DOHH2 (cell line): ENCODE measurements around the gene RPS3A.

Source experiments
- H3F3A ChIP-seq: fragments of 200-600 bp; sonication (generic), shearing (Covaris generic); 2 replicates; pipeline ENCODE4 v1.6.0; 2016; ENCODE audit warnings: antibody characterized with exemption, mild to moderate bottlenecking; ENCODE audit not compliant: control insufficient read depth, insufficient read depth
- H3K27ac ChIP-seq: fragments of 200-600 bp; sonication (generic); 2 replicates; pipeline ENCODE4 v1.5.1; 2014; ENCODE audit warnings: low read depth, mild to moderate bottlenecking, low read length, moderate library complexity
- H3K27me3 ChIP-seq: fragments of 200-600 bp; sonication (generic); 2 replicates; pipeline ENCODE4 v1.6.1; 2014; ENCODE audit warnings: mild to moderate bottlenecking, low read length, mixed read lengths; ENCODE audit not compliant: control insufficient read depth
- H3K36me3 ChIP-seq: fragments of 200-600 bp; sonication (generic); 2 replicates; pipeline ENCODE4 v1.6.1; 2014; ENCODE audit warnings: mild to moderate bottlenecking, low read length, moderate library complexity, mixed read lengths; ENCODE audit not compliant: control insufficient read depth
- H3K4me1 ChIP-seq: fragments of 200-600 bp; sonication (generic); 2 replicates; pipeline ENCODE4 v1.6.1; 2014; ENCODE audit warnings: mild to moderate bottlenecking, low read length, mixed read lengths; ENCODE audit not compliant: control insufficient read depth
- H3K4me2 ChIP-seq: fragments of 200-600 bp; sonication (generic); 2 replicates; pipeline ENCODE4 v1.6.0; 2014; ENCODE audit warnings: mild to moderate bottlenecking, low read length, moderate library complexity
- H3K4me3 ChIP-seq: fragments of 200-600 bp; sonication (generic); 2 replicates; pipeline ENCODE4 v1.5.1; 2014; ENCODE audit warnings: mild to moderate bottlenecking, low read length, mixed read lengths
- H3K79me2 ChIP-seq: fragments of 200-600 bp; sonication (generic); 2 replicates; pipeline ENCODE4 v1.6.1; 2014; ENCODE audit warnings: mild to moderate bottlenecking, low read length, mixed read lengths; ENCODE audit not compliant: control insufficient read depth
- H3K9me2 ChIP-seq: fragments of 200-600 bp; sonication (generic); replicated peaks from 2 replicates; pipeline ENCODE4 v1.6.1; 2014; ENCODE audit warnings: mild to moderate bottlenecking, low read length, mixed read lengths; ENCODE audit not compliant: control insufficient read depth
- H3K9me3 ChIP-seq: fragments of 200-600 bp; sonication (generic); 2 replicates; pipeline ENCODE4 v1.6.1; 2014; ENCODE audit warnings: antibody characterized with exemption, low read length, mixed read lengths; ENCODE audit not compliant: control insufficient read depth, insufficient read depth
- H4K20me1 ChIP-seq: fragments of 200-600 bp; sonication (generic); 2 replicates; pipeline ENCODE4 v1.6.0; 2014; ENCODE audit warnings: low read depth, mild to moderate bottlenecking, antibody characterized with exemption, low read length, moderate library complexity; ENCODE audit not compliant: control insufficient read depth, insufficient read depth
- EZH2phosphoT487 ChIP-seq: fragments of 200-600 bp; sonication (generic); IDR thresholded peaks from 2 replicates; pipeline ENCODE4 v1.6.1; 2017; ENCODE audit warnings: borderline replicate concordance, mild to moderate bottlenecking, antibody characterized with exemption, low read length, moderate library complexity, mixed read lengths
- TF ChIP-seq, protein P1 (sequence below): fragments of 200-600 bp; sonication (generic); IDR thresholded peaks from one replicate; pipeline ENCODE4 v1.5.1; 2014; ENCODE audit warnings: antibody characterized with exemption, mild to moderate bottlenecking, low read depth, low read length; ENCODE audit not compliant: poor library complexity, severe bottlenecking

Gene RPS3A

DNA sequence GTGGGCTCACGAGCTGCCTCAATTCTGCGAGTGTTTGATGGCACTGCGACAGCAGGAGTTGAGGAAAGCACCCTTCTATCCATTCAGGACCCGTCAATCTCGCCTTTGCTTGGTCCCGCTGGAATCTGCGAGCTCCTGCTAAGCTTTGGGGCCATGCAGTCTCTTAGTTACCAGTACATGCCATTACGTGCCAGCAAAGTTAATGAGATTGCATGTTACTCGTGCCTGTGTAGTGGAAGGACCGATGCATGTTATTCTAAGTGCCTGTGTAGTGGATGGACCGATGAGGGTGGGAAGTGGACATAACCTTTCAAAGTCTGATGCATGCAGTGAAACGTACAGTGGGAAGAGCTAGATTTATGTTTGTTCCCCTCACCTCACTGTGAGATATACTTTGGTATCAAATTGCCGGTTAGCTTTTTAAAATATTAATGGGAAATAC, 569 bp downstream of the RPS3A start:
- no peaks in the 10 kb centered on the region for H3K9me2 ChIP-seq

DNA sequence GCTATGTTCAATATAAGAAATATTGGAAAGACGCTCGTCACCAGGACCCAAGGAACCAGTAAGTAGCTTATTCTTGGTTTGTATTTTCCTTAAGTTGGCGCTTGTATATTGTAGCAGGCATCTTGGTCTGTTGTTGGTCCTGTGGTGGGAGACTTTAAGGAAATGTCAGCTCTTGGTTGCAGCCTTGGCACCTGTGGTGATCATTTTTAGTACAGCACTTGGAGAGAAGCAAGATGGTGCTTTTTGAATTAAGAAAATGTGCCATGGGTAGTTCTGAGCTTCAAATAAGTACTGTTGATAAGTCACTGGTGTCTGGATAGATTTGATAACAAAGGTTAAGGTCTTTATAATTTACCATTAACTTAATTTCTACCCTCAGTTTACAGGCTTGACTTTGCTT, 1.1 kb downstream of the RPS3A start:
- peak overlapping the region; percentile 77 for H3K4me2 ChIP-seq
- H3K36me3 ChIP-seq: peaks cover 59% of the 10 kb centered on the region
- peak overlapping the region; percentile 94 for H3K4me3 ChIP-seq
- peaks cover 50% of the 10 kb centered on the region for H3K79me2 ChIP-seq
- H3K9me2 ChIP-seq: no peaks in the 10 kb centered on the region
- TF ChIP-seq, protein P1, sequence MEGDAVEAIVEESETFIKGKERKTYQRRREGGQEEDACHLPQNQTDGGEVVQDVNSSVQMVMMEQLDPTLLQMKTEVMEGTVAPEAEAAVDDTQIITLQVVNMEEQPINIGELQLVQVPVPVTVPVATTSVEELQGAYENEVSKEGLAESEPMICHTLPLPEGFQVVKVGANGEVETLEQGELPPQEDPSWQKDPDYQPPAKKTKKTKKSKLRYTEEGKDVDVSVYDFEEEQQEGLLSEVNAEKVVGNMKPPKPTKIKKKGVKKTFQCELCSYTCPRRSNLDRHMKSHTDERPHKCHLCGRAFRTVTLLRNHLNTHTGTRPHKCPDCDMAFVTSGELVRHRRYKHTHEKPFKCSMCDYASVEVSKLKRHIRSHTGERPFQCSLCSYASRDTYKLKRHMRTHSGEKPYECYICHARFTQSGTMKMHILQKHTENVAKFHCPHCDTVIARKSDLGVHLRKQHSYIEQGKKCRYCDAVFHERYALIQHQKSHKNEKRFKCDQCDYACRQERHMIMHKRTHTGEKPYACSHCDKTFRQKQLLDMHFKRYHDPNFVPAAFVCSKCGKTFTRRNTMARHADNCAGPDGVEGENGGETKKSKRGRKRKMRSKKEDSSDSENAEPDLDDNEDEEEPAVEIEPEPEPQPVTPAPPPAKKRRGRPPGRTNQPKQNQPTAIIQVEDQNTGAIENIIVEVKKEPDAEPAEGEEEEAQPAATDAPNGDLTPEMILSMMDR: no peak
- TF ChIP-seq EZH2phosphoT487: no peak
- H3K9me3 ChIP-seq: no peaks in the 10 kb centered on the region
- peaks cover 49% of the 10 kb centered on the region for H3F3A ChIP-seq
- peaks cover 25% of the 10 kb centered on the region for H3K4me1 ChIP-seq
- no peaks in the 10 kb centered on the region for H3K27me3 ChIP-seq
- H4K20me1 ChIP-seq: peaks cover 22% of the 10 kb centered on the region
- H3K27ac ChIP-seq: peak overlapping the region; percentile 73; the same call in 1 of the 2 replicates

More for the DNA sequence above, 569 bp downstream of the RPS3A start:
- H3K4me2 ChIP-seq: peak overlapping the region; percentile 77
- peaks cover 48% of the 10 kb centered on the region for H3K79me2 ChIP-seq
- peak overlapping the region; percentile 94 for H3K4me3 ChIP-seq
- peak overlapping the region; percentile 73 for H3K27ac ChIP-seq
- H3F3A ChIP-seq: peaks cover 44% of the 10 kb centered on the region
- H3K27me3 ChIP-seq: no peaks in the 10 kb centered on the region
- H3K9me3 ChIP-seq: no peaks in the 10 kb centered on the region
- peaks cover 22% of the 10 kb centered on the region for H4K20me1 ChIP-seq
- TF ChIP-seq EZH2phosphoT487: no peak
- TF ChIP-seq, protein P1: no peak
- H3K4me1 ChIP-seq: peaks cover 25% of the 10 kb centered on the region
- peaks cover 54% of the 10 kb centered on the region for H3K36me3 ChIP-seq

DNA sequence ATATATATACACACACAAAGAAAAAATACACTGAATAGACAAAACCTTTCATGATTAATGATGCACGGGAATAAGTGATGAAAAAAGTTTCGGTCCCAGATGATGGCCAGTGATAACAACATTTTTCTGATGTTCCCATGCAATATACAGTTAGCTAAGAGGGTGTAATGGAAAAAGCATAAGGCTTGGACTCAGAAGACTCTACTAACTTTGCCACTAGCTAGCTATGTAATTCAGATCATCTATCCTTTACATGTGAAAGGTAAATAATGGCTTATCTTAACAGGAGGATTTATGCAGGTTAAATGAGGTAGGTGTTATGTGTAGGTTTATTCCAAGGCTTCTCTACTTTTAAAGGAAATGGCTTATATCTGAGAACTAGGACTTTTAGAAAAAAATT, 4.3 kb downstream of the RPS3A start:
- no peaks in the 10 kb centered on the region for H3K9me2 ChIP-seq
- peaks cover 66% of the 10 kb centered on the region for H3F3A ChIP-seq
- H3K9me3 ChIP-seq: no peaks in the 10 kb centered on the region
- H4K20me1 ChIP-seq: peaks cover 22% of the 10 kb centered on the region
- no peaks in the 10 kb centered on the region for H3K27me3 ChIP-seq
- H3K36me3 ChIP-seq: peaks cover 88% of the 10 kb centered on the region
- no peak overlapping the region for H3K27ac ChIP-seq
- TF ChIP-seq, protein P1: no peak
- no peak for TF ChIP-seq EZH2phosphoT487
- peaks cover 53% of the 10 kb centered on the region for H3K79me2 ChIP-seq
- peaks cover 22% of the 10 kb centered on the region for H3K4me1 ChIP-seq
- H3K4me3 ChIP-seq: no peak overlapping the region
- no peak overlapping the region for H3K4me2 ChIP-seq
